ENCODE data around the gene CACNB3. TPM values are rescaled to one million over a fixed set of nuclear protein-coding genes. Genes with fewer than 3 reads are reported as not detected.

Gene CACNB3
- total and polyA plus RNA-seq, 2 of the 8 experiments (the other 6 are each of a cell fraction or from before 2014, with no cell fraction given): 12.5 to 16.0 TPM

GRCh38 chr12:48815126-48816110 is 2.9 kb upstream of the CACNB3 start (continued):
- TF ChIP-seq CTBP2 (IDR thresholded peaks at IDR 0.05; ENCODE audit: borderline replicate concordance, insufficient read depth, insufficient read length, low read length) (peak; percentile 86), POLR2AphosphoS5 (IDR thresholded peaks at IDR 0.05; ENCODE audit: low read depth, low read length) (no peak), KDM5A (IDR thresholded peaks at IDR 0.05; ENCODE audit: low read length) (no peak), JUND (IDR thresholded peaks at IDR 0.05; ENCODE audit: low read length) (no peak), CHD2 (IDR thresholded peaks at IDR 0.05; ENCODE audit: low read length) (no peak), CHD1 (IDR thresholded peaks at IDR 0.05; ENCODE audit: low read depth, low read length) (no peak), CREB1 (IDR thresholded peaks at IDR 0.05) (no peak), GABPA (IDR thresholded peaks at IDR 0.05; ENCODE audit: borderline replicate concordance, insufficient read depth, low read length) (no peak), SRF (IDR thresholded peaks at IDR 0.05; ENCODE audit: low read depth, low read length) (no peak), RFX5 (IDR thresholded peaks at IDR 0.05; ENCODE audit: borderline replicate concordance, low read depth, low read length) (no peak), NRF1 (IDR thresholded peaks at IDR 0.05; ENCODE audit: low read depth, low read length) (no peak), TBP (IDR thresholded peaks at IDR 0.05; ENCODE audit: low read depth, low read length) (no peak; the same call in 1 of the 2 replicates), RAD21 (IDR thresholded peaks at IDR 0.05 in 1 of 2, conservative IDR thresholded peaks at IDR 0.05 in 1 of 2; ENCODE audit: low read depth in 2 of 2, low read length in 2 of 2) (no peak), EP300 (IDR thresholded peaks at IDR 0.05; ENCODE audit: borderline replicate concordance in 1 of 2, low read depth in 2 of 2, low read length in 2 of 2) (no peak), YY1 (IDR thresholded peaks at IDR 0.05; ENCODE audit: low read depth, low read length) (no peak), BRCA1 (IDR thresholded peaks at IDR 0.05; ENCODE audit: low read depth, low read length) (no peak), ASH2L (IDR thresholded peaks at IDR 0.05; ENCODE audit: low read length) (peak; percentile 95), FOSL1 (IDR thresholded peaks at IDR 0.05; ENCODE audit: insufficient read depth, low read depth, low read length) (no peak), RNF2 (IDR thresholded peaks at IDR 0.05; ENCODE audit: borderline replicate concordance, low read depth, low read length, missing control alignments, poor library complexity, severe bottlenecking) (no peak), POLR2A (IDR thresholded peaks at IDR 0.05; ENCODE audit: control extremely low read depth in 1 of 2, low read depth in 2 of 2, low read length in 2 of 2) (no peak), MAX (IDR thresholded peaks at IDR 0.05) (peak; percentile 83), POU5F1 (IDR thresholded peaks at IDR 0.05; ENCODE audit: low read depth, low read length) (no peak), EGR1 (IDR thresholded peaks at IDR 0.05; ENCODE audit: borderline replicate concordance, low read depth, low read length) (peak; percentile 83), KDM4A (IDR thresholded peaks at IDR 0.05; ENCODE audit: low read depth, low read length, severe bottlenecking) (peak; percentile 13)

Measured in H1 (cell line).